Thoracic aorta (tissue), 2 donors: Measurements from ENCODE around the gene PET100. TPM values are rescaled to one million over a fixed set of nuclear protein-coding genes. Genes with fewer than 3 reads are reported as not detected.
A peak's percentile ranks its signal among the peaks of the same experiment; 100 is the strongest.

Experiments used
- ATAC-seq: fragments of 150-250 bp; one replicate; pipeline ENCODE4 v1.8.0; 2017; ENCODE audit warnings: low read depth; ENCODE audit not compliant: insufficient number of reproducible peaks, low FRiP score
- DNase-seq: peaks from one replicate; pipeline ENCODE4 v3.0.0-alpha.2; 2020; ENCODE audit warnings: low spot score
- H3K27ac ChIP-seq, 2 donors: fragments of 200-600 bp; sonication (generic); 1 replicate in 1 of 2; 2 replicates in 1 of 2; pipeline ENCODE4 v1.5.1; 2016; ENCODE audit warnings: mild to moderate bottlenecking in 2 of 2, moderate library complexity in 2 of 2
- H3K27me3 ChIP-seq: fragments of 200-600 bp; sonication (generic); replicated peaks from 2 replicates; pipeline ENCODE4 v1.6.0; 2016; ENCODE audit warnings: mild to moderate bottlenecking; ENCODE audit not compliant: insufficient read depth
- H3K36me3 ChIP-seq: fragments of 200-600 bp; sonication (generic); one replicate; pipeline ENCODE4 v1.5.1; 2016
- H3K4me1 ChIP-seq, 2 donors: fragments of 200-600 bp; sonication (generic); 1 replicate in 1 of 2; 2 replicates in 1 of 2; pipeline versions ENCODE4 v1.5.1 to v1.6.0; 2016; ENCODE audit warnings: low read depth in 2 of 2, mild to moderate bottlenecking in 1 of 2; ENCODE audit not compliant: control insufficient read depth in 1 of 2
- H3K4me3 ChIP-seq: fragments of 200-600 bp; sonication (generic); 2 replicates; pipeline ENCODE4 v1.5.1; 2016; ENCODE audit warnings: mild to moderate bottlenecking
- H3K9me3 ChIP-seq: fragments of 200-600 bp; sonication (generic); 2 replicates; pipeline ENCODE4 v1.5.1; 2016
- total RNA-seq, 2 donors: library from RNA; depleted of rRNA; stranded (reverse); fragments of >200 nt; gene quantifications; one replicate each; pipeline versions ENCODE4 v1.1.0 to v1.2.3, GENCODE V29; 2016
- TF ChIP-seq, protein P1 (sequence below): fragments of 200-600 bp; sonication (generic); IDR thresholded peaks from one replicate; pipeline ENCODE4 v1.5.1; 2019; ENCODE audit warnings: antibody characterized with exemption

Gene PET100
- total RNA-seq, 2 donors from 2014 or later = 4.5 to 11.9 TPM

DNA sequence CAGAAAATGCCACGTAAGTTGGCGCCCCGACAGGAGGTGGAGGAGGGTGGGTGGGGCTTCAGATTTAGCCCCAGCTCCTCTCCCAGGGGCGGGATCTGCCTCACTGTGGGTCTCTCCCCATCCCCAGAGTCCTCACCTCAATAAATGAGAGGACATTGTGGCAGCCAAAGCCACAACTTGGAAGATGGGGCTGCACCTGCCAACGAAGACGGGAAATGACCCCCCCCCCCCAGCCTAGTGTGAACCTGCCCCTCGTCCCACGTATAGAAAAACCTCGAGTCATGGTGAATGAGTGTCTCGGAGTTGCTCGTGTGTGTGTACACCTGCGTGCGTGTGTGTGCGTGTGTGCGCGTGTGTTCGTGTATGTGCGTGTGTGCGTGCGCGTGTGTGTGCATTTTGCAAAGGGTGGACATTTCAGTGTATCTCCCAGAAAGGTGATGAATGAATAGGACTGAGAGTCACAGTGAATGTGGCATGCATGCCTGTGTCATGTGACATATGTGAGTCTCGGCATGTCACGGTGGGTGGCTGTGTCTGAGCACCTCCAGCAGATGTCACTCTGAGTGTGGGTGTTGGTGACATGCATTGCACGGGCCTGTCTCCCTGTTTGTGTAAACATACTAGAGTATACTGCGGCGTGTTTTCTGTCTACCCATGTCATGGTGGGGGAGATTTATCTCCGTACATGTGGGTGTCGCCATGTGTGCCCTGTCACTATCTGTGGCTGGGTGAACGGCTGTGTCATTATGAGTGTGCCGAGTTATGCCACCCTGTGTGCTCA lies 49.6 kb downstream of the PET100 start:
- no peak for ATAC-seq

DNA sequence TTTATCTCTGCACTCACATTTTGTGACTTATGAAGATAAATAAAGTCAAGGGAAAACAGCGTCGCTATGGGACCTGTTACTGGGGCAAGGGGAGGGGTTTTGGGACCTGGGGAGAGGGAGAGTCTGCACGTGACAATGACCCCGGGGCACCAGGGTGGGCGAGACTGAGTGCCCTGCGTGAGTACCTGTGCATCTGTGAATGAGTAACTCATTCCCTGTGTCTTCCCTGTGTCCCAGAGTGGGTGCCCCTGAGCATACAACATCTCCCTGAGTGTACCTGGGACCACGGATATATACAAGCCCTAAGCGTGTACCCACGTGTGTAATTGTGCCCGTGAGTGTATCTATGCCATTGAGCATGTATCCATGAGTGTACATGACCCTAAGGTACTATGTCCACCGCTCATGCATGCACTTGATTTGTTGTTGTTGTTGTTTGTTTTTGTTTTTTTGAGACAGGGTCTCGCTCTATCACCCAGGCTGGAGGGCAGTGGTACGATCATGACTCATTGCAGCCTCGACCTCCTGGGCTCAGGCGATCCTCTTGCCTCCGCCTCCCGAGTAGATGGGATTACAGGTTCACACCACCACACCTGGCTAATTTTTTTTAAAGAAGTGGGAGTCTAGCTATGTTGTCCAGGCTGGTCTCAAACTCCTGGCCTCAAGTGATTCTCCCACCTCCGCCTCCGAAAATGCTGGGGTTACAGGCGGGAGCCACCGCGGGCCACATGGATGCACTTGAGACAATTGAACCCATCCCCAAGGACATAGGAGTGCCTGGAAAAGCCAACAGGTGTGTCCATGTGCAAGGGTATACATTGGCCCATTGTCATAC lies 50.4 kb downstream of the PET100 start:
- Histone ChIP-seq H3K4me3 (peak overlapping the region; percentile 100), H3K9me3 (no peaks in the 10 kb centered on the region), H3K36me3 (peaks cover 19% of the 10 kb centered on the region), H3K4me1 (peaks cover 5 to 17% of the 10 kb centered on the region in 2 donors), H3K27ac (no peak overlapping the region), H3K27me3 (no peaks in the 10 kb centered on the region)
- TF ChIP-seq, protein P1, sequence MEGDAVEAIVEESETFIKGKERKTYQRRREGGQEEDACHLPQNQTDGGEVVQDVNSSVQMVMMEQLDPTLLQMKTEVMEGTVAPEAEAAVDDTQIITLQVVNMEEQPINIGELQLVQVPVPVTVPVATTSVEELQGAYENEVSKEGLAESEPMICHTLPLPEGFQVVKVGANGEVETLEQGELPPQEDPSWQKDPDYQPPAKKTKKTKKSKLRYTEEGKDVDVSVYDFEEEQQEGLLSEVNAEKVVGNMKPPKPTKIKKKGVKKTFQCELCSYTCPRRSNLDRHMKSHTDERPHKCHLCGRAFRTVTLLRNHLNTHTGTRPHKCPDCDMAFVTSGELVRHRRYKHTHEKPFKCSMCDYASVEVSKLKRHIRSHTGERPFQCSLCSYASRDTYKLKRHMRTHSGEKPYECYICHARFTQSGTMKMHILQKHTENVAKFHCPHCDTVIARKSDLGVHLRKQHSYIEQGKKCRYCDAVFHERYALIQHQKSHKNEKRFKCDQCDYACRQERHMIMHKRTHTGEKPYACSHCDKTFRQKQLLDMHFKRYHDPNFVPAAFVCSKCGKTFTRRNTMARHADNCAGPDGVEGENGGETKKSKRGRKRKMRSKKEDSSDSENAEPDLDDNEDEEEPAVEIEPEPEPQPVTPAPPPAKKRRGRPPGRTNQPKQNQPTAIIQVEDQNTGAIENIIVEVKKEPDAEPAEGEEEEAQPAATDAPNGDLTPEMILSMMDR = no peak
- ATAC-seq = no peak
- no peak for DNase-seq

More for the DNA sequence above, 49.6 kb downstream of the PET100 start:
- Histone ChIP-seq H3K27ac (no peak overlapping the region), H3K9me3 (no peaks in the 10 kb centered on the region), H3K27me3 (no peaks in the 10 kb centered on the region), H3K4me1 (peaks cover 5 to 17% of the 10 kb centered on the region in 2 donors), H3K36me3 (peaks cover 18% of the 10 kb centered on the region), H3K4me3 (no peak overlapping the region)
- TF ChIP-seq, protein P1 = no peak
- DNase-seq = no peak

DNA sequence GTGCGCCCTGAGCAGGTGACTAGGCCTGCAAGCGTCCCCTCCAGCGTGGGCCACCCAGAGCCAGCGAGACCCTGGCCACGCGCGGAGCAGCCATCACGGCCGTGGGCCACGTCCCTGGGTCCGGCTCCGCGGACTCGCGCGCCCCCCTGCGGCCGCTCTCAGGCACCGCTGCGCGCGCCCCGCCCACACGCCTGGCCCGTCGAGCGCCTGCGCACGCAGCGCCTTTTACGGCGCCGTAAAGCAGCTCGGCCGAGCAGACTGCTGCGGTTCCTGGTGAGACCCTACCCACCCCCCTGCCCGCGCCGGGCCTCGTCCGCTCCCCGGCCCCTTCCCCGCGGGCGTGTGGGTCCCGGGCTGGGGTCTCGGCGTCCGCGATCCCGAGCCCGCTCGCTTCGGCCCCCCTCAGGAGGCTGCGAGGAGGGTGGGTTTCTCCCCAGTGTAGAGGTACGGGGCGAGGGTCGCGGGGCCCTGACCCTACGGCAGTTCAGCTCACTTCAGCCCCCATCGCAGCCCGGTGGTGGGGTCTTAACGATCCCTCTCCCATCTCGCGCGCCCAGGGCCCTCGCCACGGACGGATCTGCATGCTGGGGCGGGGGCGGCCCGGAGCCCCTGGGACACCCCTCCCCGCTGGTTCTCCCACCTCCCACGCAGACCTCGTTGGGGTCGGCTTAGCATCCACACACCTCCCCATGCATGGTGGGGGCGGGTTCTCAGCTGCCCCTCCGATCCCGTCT lies 51.2 kb downstream of the PET100 start, which contains the start of gene TRAPPC5:
TSS of gene TRAPPC5 (plus strand) at position 228 of the 734 bp plus-strand sequence. CDS start 1,421 bp downstream, outside the sequence.
- peak; percentile 66 for ATAC-seq
- Histone ChIP-seq H3K4me1 (peaks cover 5 to 17% of the 10 kb centered on the region in 2 donors), H3K27ac (peak within 1 kb of the TSS; percentile 41 to 57), H3K4me3 (peak within 1 kb of the TSS; percentile 100), H3K27me3 (no peaks in the 10 kb centered on the region), H3K9me3 (no peaks in the 10 kb centered on the region), H3K36me3 (peaks cover 22% of the 10 kb centered on the region)
- TF ChIP-seq, protein P1 = peak; percentile 90
- DNase-seq = no peak

Other genes with a start within 250 kb of the PET100 start
- gene PEX11G, start 140.8 kb upstream of the PET100 start, total RNA-seq = under 1 TPM in 1 of 2 donors, not detected in 1; 0.63 TPM
- gene ZNF358, start 113.7 kb upstream of the PET100 start, total RNA-seq = 10 to 100 TPM; 44.5 to 88.9 TPM
- 10 to 100 TPM; 19.6 to 34.8 TPM for gene MCOLN1, start 107.2 kb upstream of the PET100 start, total RNA-seq
- 100 to 1,000 TPM; 128 to 143 TPM for gene PNPLA6, start 94.1 kb upstream of the PET100 start, total RNA-seq
- under 1 TPM in 1 of 2 donors, not detected in 1; 0.85 TPM for gene CAMSAP3, start 33.9 kb upstream of the PET100 start, total RNA-seq
- 10 to 100 TPM; 34.1 to 40.6 TPM for gene XAB2, start 248 bp upstream of the PET100 start, total RNA-seq
- not detected for gene PCP2, start 3.9 kb downstream of the PET100 start, total RNA-seq
- 10 to 100 TPM; 20.2 to 23.4 TPM for gene STXBP2, start 7.3 kb downstream of the PET100 start, total RNA-seq
- gene RETN, start 39.3 kb downstream of the PET100 start, total RNA-seq = not detected
- gene MCEMP1, start 47.3 kb downstream of the PET100 start, total RNA-seq = under 1 TPM in 1 of 2 donors, not detected in 1; 0.92 TPM
- 10 to 100 TPM; 69.8 to 70.0 TPM for gene TRAPPC5, start 51.0 kb downstream of the PET100 start, total RNA-seq
- gene FCER2, start 72.3 kb downstream of the PET100 start, total RNA-seq = 1 to 10 TPM; 1.4 to 1.5 TPM
- gene CLEC4G, start 102.3 kb downstream of the PET100 start, total RNA-seq = 1 to 10 TPM in 1 of 2 donors, under 1 TPM in 1; 0.49 to 6.2 TPM
- 10 to 100 TPM in 1 of 2 donors, 1 to 10 TPM in 1; 6.8 to 14.2 TPM for gene CD209, start 117.7 kb downstream of the PET100 start, total RNA-seq
- not detected for gene CLEC4M, start 133.4 kb downstream of the PET100 start, total RNA-seq
- 10 to 100 TPM; 12.1 to 16.8 TPM for gene EVI5L, start 200.4 kb downstream of the PET100 start, total RNA-seq
- gene PRR36, start 244.6 kb downstream of the PET100 start, total RNA-seq = not detected